Cardiac muscle cell (in vitro differentiated cells and primary cell): Measurements from ENCODE around the gene CDHR4. TPM values are rescaled to one million over a fixed set of nuclear protein-coding genes. Genes with fewer than 3 reads are reported as not detected.

Experiments used
- DNase-seq, 2 donors: peaks; one replicate each; pipeline versions ENCODE4 v3.0.0 to v3.0.0-alpha.2; 2010 to 2017; ENCODE audit warnings: low read depth in 1 of 2, low spot score in 1 of 2
- H3K27ac ChIP-seq: fragments of 200-600 bp; sonication (generic); 2 replicates; pipeline ENCODE4 v1.5.1; 2016
- H3K27me3 ChIP-seq: fragments of 200-600 bp; sonication (generic); 2 replicates; pipeline ENCODE4 v1.6.0; 2016; ENCODE audit warnings: control low read depth
- H3K36me3 ChIP-seq: fragments of 200-600 bp; sonication (generic); 2 replicates; pipeline ENCODE4 v1.5.1; 2016; ENCODE audit warnings: control low read depth
- H3K4me1 ChIP-seq: fragments of 200-600 bp; sonication (generic); 2 replicates; pipeline ENCODE4 v1.8.1; 2017; ENCODE audit warnings: low read depth, mild to moderate bottlenecking, mixed run types
- H3K4me3 ChIP-seq: fragments of 200-600 bp; sonication (generic); 2 replicates; pipeline ENCODE4 v1.5.1; 2016; ENCODE audit warnings: mild to moderate bottlenecking
- H3K9me3 ChIP-seq: fragments of 200-600 bp; sonication (generic); 2 replicates; pipeline ENCODE4 v1.5.1; 2017; ENCODE audit warnings: low read depth, mild to moderate bottlenecking, control low read depth
- polyA plus RNA-seq: library from polyadenylated mRNA; unstranded; fragments of >200 nt; fragmentation: Nextera tagmentation; extraction: Ambion mirVana; gene quantifications from 2 replicates; pipeline ENCODE4 v1.2.1, GENCODE V29; 2016
- total RNA-seq: library from RNA; depleted of rRNA; stranded (reverse); fragments of >200 nt; gene quantifications from 2 replicates; pipeline ENCODE4 v1.2.3, GENCODE V29; 2016
- TF ChIP-seq, protein P1 (sequence below): IDR thresholded peaks from 2 replicates; pipeline ENCODE4 v1.5.1; 2012; ENCODE audit warnings: low read depth, mild to moderate bottlenecking, low read length

The CDHR4 gene
- total and polyA plus RNA-seq, 2 experiments from 2014 or later, result 0.27 TPM; not detected in 1

DNA sequence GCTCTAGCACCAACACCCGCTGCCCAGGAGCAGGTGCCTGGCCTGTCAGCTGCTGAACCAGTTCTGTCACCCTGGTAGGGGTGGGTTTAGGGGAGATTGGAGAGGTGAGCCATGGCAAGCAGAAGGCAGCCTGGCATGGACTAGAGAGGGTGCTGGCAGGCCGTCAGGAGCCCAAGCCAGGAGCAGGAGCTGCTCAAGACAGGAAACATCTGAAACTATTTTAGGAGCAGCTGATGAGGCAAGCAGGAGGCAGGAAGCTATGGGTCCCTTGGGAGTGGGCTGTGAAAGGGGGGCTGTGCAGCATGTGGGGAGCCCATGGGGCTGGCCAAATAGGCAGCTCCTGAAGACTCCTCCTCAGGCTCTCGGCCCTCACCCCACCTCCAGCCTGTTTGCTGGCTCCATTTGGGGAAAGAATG is 5.7 kb upstream of the CDHR4 start:
- Histone ChIP-seq H3K27ac (peak overlapping the region; percentile 35), H3K4me1 (peaks cover 32% of the 10 kb centered on the region), H3K36me3 (no peaks in the 10 kb centered on the region), H3K27me3 (peaks cover 25% of the 10 kb centered on the region), H3K9me3 (no peaks in the 10 kb centered on the region), H3K4me3 (no peak overlapping the region)
- DNase-seq, result peak; percentile 30 to 98
- TF ChIP-seq, protein P1, sequence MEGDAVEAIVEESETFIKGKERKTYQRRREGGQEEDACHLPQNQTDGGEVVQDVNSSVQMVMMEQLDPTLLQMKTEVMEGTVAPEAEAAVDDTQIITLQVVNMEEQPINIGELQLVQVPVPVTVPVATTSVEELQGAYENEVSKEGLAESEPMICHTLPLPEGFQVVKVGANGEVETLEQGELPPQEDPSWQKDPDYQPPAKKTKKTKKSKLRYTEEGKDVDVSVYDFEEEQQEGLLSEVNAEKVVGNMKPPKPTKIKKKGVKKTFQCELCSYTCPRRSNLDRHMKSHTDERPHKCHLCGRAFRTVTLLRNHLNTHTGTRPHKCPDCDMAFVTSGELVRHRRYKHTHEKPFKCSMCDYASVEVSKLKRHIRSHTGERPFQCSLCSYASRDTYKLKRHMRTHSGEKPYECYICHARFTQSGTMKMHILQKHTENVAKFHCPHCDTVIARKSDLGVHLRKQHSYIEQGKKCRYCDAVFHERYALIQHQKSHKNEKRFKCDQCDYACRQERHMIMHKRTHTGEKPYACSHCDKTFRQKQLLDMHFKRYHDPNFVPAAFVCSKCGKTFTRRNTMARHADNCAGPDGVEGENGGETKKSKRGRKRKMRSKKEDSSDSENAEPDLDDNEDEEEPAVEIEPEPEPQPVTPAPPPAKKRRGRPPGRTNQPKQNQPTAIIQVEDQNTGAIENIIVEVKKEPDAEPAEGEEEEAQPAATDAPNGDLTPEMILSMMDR, result no peak

DNA sequence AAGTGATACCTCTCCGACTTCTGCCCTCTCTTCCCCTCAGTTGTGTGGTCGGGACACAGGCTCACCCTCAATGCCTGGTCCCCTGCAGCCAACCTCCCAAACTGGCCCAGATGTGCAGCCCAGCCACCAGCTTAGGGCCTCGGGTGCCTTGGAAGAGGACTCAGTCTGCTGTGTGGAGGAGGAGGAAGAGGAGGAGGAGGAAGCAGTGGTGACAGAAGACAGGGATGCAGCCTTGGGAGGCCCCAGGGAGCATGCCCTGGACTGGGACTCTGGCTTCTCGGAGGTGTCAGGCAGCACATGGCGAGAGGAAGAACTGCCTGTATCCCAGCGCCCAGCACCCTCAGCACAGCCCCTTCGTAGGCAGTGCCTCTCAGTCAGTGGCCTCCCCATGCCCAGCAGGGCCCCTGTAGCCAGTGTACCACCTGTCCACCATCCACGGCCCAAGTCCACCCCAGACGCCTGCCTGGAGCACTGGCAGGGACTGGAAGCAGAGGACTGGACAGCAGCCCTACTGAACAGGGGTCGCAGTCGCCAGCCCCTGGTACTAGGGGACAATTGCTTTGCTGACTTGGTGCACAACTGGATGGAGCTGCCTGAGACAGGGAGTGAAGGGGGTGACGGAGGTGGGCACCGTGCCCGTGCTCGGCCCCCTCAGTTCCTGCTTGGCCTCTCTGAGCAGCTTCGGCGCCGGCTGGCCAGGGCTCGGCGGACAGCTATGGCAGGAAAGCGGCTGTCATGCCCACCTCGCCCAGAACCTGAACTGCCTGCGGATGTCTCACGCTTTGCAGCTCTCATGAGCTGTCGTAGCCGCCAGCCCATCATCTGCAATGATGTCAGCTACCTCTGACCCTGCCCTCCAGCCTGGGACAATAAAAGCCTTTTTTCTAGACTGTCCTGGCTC is 4.7 kb upstream of the CDHR4 start:
- Histone ChIP-seq H3K27ac (no peak overlapping the region), H3K9me3 (no peaks in the 10 kb centered on the region), H3K4me1 (peaks cover 32% of the 10 kb centered on the region), H3K36me3 (no peaks in the 10 kb centered on the region), H3K27me3 (peaks cover 25% of the 10 kb centered on the region), H3K4me3 (no peak overlapping the region)
- TF ChIP-seq, protein P1, result no peak
- no peak for DNase-seq

DNA sequence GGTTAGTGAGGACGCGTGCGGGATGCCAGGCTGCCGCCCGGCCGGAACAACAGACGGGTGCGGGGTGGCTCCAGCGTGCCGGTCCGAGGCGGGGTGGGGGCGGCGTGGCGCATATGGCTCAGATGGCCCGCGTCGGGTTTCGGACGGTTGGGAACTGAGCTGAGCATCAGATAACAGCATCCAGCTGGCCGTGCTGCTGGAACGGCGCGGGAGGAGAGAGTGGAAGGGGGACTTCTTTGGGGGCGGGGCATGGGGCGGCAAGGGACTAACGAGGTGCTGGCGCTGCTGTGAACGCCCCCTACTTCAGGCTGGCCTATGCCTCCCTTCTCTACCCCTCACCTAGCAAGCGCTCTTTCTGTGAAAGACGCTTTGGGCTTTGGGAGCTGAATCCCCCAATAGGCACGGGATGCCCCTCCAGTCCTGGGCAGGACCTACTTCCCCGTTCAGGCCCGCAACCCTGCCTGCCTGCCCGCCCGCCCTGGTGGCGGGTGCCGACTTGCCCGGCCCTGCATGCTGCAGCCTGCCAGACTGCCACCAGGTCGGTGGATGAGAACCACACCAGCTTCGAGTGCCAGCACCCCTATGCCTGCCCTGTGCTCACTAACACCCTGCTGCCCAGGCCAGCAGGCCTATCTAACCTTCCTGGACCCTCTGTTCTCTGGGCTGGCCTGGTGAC is 3.9 kb upstream of the CDHR4 start:
- TF ChIP-seq, protein P1, result no peak
- H3K27ac ChIP-seq, result no peak overlapping the region
- DNase-seq, result peak in 1 of 2 donors; percentile 61

DNA sequence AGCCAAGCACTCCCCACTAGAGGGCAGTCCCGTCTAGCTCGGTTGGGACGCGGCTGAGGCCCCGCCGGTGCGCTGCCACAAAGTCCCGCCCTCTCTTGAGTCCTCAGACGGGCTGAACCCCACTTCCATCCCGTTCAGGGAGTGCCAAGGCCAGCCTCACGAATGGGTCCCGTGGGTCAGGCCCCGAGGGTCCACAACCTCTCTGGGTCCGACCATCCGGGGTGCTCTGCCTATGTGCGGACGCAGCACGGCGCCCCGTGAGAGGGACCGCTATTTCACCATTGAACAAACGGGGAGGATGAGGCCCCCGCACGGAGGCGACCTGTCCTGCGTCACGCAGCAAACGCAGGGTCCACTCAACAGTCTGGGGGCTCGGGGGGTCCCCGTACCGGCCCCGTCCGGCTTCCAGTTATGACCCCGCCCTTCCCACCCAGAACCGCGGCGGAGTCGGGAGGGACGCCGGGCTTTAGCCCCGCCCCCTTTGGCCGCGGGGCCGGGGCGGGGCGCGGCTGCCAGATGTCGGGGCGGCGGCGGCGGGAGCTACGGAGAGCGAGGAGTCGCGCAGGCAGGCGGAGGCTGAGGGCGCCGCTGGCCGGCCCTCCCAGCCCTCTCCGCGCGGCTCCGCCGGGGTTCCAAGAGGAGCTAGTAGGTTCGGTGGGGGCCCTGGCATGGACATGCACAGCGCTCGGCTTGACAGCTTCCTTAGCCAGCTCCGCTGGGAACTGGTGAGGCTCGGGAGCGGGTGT is 3.2 kb upstream of the CDHR4 start, which contains the start of gene INKA1:
TSS of gene INKA1 (plus strand) at position 543 of the 746 bp plus-strand sequence. CDS start at position 675, 132 bp downstream.
- Histone ChIP-seq H3K27me3 (peaks cover 25% of the 10 kb centered on the region), H3K4me3 (peak within 1 kb of the TSS; percentile 77), H3K4me1 (peaks cover 31% of the 10 kb centered on the region), H3K9me3 (no peaks in the 10 kb centered on the region), H3K27ac (no peak within 1 kb of the TSS), H3K36me3 (no peaks in the 10 kb centered on the region)
- TF ChIP-seq, protein P1, result peak; percentile 88
- DNase-seq, result peak; percentile 87 to 93

More for the DNA sequence above, 3.9 kb upstream of the CDHR4 start:
- no peaks in the 10 kb centered on the region for H3K9me3 ChIP-seq
- H3K4me3 ChIP-seq, result peak overlapping the region; percentile 77
- H3K36me3 ChIP-seq, result no peaks in the 10 kb centered on the region
- H3K27me3 ChIP-seq, result peaks cover 25% of the 10 kb centered on the region
- peaks cover 32% of the 10 kb centered on the region for H3K4me1 ChIP-seq

DNA sequence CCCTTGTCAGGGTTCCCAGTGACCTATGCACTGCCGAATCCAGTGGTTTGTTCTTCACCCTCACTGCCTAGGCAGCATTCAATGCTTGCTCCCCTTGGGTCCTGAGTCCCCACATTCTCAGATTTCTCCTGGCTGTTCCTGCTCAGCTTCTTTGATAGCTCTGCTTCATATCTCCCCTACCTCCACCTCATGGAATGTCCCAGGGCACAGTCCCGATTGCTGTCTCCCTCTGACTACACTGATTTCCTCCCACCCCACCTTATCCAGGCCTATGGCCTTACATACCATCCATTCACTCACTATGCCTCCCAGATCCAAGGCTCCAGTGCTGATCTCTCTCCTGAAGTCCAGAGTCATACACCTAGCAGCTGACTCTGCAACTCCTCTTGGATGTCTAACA is 1.5 kb upstream of the CDHR4 start:
- H3K4me1 ChIP-seq, result peaks cover 14% of the 10 kb centered on the region
- no peaks in the 10 kb centered on the region for H3K36me3 ChIP-seq
- H3K4me3 ChIP-seq, result no peak overlapping the region
- no peak overlapping the region for H3K27ac ChIP-seq
- TF ChIP-seq, protein P1, result no peak
- DNase-seq, result no peak
- peaks cover 25% of the 10 kb centered on the region for H3K27me3 ChIP-seq
- H3K9me3 ChIP-seq, result no peaks in the 10 kb centered on the region
